Suprapubic skin (tissue), 4 donors: ENCODE data around the gene NACAD. TPM values are rescaled to one million over a fixed set of nuclear protein-coding genes. Genes with fewer than 3 reads are reported as not detected.

Experiments used
- DNase-seq, 2 donors: peaks; one replicate each; pipeline ENCODE4 v3.0.0-alpha.2; 2019; ENCODE audit warnings: low spot score in 2 of 2
- H3K27ac ChIP-seq: fragments of 200-600 bp; sonication (generic); one replicate; pipeline ENCODE4 v1.5.1; 2019
- H3K27me3 ChIP-seq: fragments of 200-600 bp; sonication (generic); one replicate; pipeline ENCODE4 v1.5.1; 2019
- H3K36me3 ChIP-seq: fragments of 200-600 bp; sonication (generic); one replicate; pipeline ENCODE4 v1.5.1; 2019
- H3K4me1 ChIP-seq: fragments of 200-600 bp; sonication (generic); one replicate; pipeline ENCODE4 v1.5.1; 2019
- H3K4me3 ChIP-seq: fragments of 200-600 bp; sonication (generic); one replicate; pipeline ENCODE4 v1.5.1; 2019; ENCODE audit warnings: mild to moderate bottlenecking
- H3K9me3 ChIP-seq: fragments of 200-600 bp; sonication (generic); one replicate; pipeline ENCODE4 v1.5.1; 2019
- CTCF ChIP-seq, 2 donors: fragments of 200-600 bp in 1 of 2; fragments of 450-650 bp in 1 of 2; sonication (generic) in 1 of 2; IDR thresholded peaks; one replicate each; pipeline ENCODE4 v1.5.1; 2016 to 2019; ENCODE audit warnings: antibody characterized with exemption in 2 of 2, mild to moderate bottlenecking in 1 of 2, moderate library complexity in 1 of 2
- EP300 ChIP-seq: sonication (generic); formaldehyde crosslinking; IDR thresholded peaks from one replicate; pipeline ENCODE4 v1.6.1; 2017; ENCODE audit warnings: antibody characterized with exemption
- POLR2A ChIP-seq, 2 donors: fragments of 450-650 bp; IDR thresholded peaks; one replicate each; pipeline ENCODE4 v1.6.1; 2017; ENCODE audit warnings: antibody characterized with exemption in 2 of 2, mild to moderate bottlenecking in 2 of 2, moderate library complexity in 2 of 2
- POLR2AphosphoS5 ChIP-seq, 3 donors: sonication (generic); formaldehyde crosslinking; IDR thresholded peaks; one replicate each; pipeline ENCODE4 v1.6.1; 2017; ENCODE audit warnings: antibody characterized with exemption in 3 of 3
- WGBS: methylation state at CpG from one replicate; pipeline ENCODE4 v1.1.5; 2018; 5-methylcytosine and 5-hydroxymethylcytosine counted together
- total RNA-seq, 4 donors: library from RNA; depleted of rRNA; stranded (reverse); fragments of >200 nt; gene quantifications; one replicate each; pipeline ENCODE4 v1.1.0, GENCODE V29; 2016

Gene NACAD
- total RNA-seq, 4 donors from 2014 or later = 0.76 to 1.4 (median 1.0) TPM

GRCh38 chr7:45075355-45075644, 13.5 kb downstream of the NACAD start:
- 100% methylated on average over 1 of the region's 1 CpG for WGBS
- Histone ChIP-seq H3K27ac (no peak overlapping the region), H3K36me3 (peaks cover 75% of the 10 kb centered on the region), H3K4me3 (no peak overlapping the region), H3K27me3 (no peaks in the 10 kb centered on the region), H3K9me3 (no peaks in the 10 kb centered on the region), H3K4me1 (peaks cover 5% of the 10 kb centered on the region)
- peak in 1 of 2 donors; percentile 55 for DNase-seq
- TF ChIP-seq EP300 (no peak), POLR2AphosphoS5 (IDR thresholded peaks at IDR 0.05) (no peak), CTCF (IDR thresholded peaks at IDR 0.05) (no peak), POLR2A (IDR thresholded peaks at IDR 0.05) (no peak)

GRCh38 chr7:45074528-45075354, 14.0 kb downstream of the NACAD start:
- Histone ChIP-seq H3K27me3 (no peaks in the 10 kb centered on the region), H3K4me3 (no peak overlapping the region), H3K9me3 (no peaks in the 10 kb centered on the region), H3K36me3 (peaks cover 81% of the 10 kb centered on the region), H3K27ac (no peak overlapping the region), H3K4me1 (peaks cover 5% of the 10 kb centered on the region)
- WGBS = 85% methylated on average over 9 of the region's 16 CpGs
- peak in 1 of 2 donors; percentile 60 for DNase-seq
- TF ChIP-seq EP300 = no peak

- Histone ChIP-seq H3K27me3 (no peaks in the 10 kb centered on the region), H3K4me3 (no peak overlapping the region), H3K36me3 (peaks cover 89% of the 10 kb centered on the region), H3K27ac (no peak overlapping the region), H3K4me1 (peaks cover 5% of the 10 kb centered on the region), H3K9me3 (no peaks in the 10 kb centered on the region)
- 81% methylated on average over 10 of the region's 15 CpGs for WGBS
- TF ChIP-seq POLR2AphosphoS5 (IDR thresholded peaks at IDR 0.05) = no peak
- no peak for TF ChIP-seq CTCF (IDR thresholded peaks at IDR 0.05)
- TF ChIP-seq EP300 = no peak
- no peak for TF ChIP-seq POLR2A (IDR thresholded peaks at IDR 0.05)
- peak in 1 of 2 donors; percentile 65 for DNase-seq
These were observed 14.8 kb downstream of the NACAD start for GRCh38 chr7:45073786-45074527.

- Histone ChIP-seq H3K9me3 (no peaks in the 10 kb centered on the region), H3K27ac (no peak overlapping the region), H3K4me1 (peaks cover 5% of the 10 kb centered on the region), H3K27me3 (no peaks in the 10 kb centered on the region), H3K36me3 (peaks cover 96% of the 10 kb centered on the region), H3K4me3 (no peak overlapping the region)
- TF ChIP-seq CTCF (IDR thresholded peaks at IDR 0.05) = no peak
- no peak for TF ChIP-seq POLR2AphosphoS5 (IDR thresholded peaks at IDR 0.05)
- no peak for TF ChIP-seq EP300
- TF ChIP-seq POLR2A (IDR thresholded peaks at IDR 0.05) = no peak
- peak in 1 of 2 donors; percentile 60 for DNase-seq
- 90% methylated on average over 17 of the region's 17 CpGs for WGBS
These were observed 15.6 kb downstream of the NACAD start for GRCh38 chr7:45073031-45073785.

DNA sequence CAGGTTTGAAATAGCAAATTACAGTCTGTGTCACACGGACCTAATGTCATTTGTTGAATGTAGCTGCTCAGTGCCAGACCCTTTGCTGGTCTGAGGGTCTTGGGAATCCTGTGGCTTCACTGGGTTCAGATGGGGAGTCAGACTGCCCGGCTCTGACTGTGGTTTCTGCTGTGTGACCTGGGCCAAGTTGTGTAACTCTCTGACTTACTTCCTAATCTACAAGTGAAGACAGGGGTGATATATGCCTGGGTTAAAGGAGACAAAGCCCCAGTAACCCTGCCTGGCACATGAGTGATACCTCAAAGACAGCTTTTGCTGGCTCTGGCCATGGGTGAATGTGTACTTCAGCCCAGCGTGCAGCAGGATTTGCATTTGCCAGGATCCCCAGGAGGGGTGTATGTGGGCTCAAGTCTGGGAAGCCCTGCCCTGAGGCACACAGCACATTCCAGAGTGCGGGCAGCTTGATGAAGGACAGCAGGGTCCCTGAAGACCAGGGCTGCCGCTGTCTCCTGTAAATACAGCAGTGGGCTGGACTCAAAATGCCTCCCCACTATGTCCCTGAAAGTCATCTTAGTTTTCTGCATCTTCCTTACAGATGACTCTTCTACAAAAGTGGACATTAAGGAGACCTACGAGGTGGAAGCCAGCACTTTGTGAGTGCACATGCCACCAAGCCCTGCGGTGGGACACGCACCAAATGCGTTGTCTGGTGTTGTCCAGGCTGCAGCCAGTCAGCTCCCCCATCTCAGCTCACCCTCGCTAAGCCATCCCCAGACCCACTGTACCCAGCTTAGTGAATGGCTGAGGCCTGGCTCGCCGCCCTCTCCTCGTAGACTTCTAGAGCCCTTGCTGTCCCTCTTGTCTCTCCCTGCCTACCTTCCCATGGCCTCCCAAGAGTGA, 16.4 kb downstream of the NACAD start:
- Histone ChIP-seq H3K4me1 (peaks cover 5% of the 10 kb centered on the region), H3K27me3 (no peaks in the 10 kb centered on the region), H3K27ac (no peak overlapping the region), H3K4me3 (no peak overlapping the region), H3K36me3 (peaks cover 98% of the 10 kb centered on the region), H3K9me3 (no peaks in the 10 kb centered on the region)
- WGBS = 74% methylated on average over 9 of the region's 13 CpGs
- TF ChIP-seq POLR2A (IDR thresholded peaks at IDR 0.05) = no peak
- peak in 1 of 2 donors; percentile 61 for DNase-seq
